CD4-positive, alpha-beta T cell (primary cell): ENCODE data around the gene SLC6A18. TPM values are rescaled to one million over a fixed set of nuclear protein-coding genes. Genes with fewer than 3 reads are reported as not detected.

Experiments used
- ATAC-seq: fragments of 200-7000 bp; cut with Tn5 transposase; one replicate; pipeline ENCODE4 v1.10.0; 2022; ENCODE audit warnings: mild to moderate bottlenecking; ENCODE audit not compliant: poor library complexity
- CTCF ChIA-PET: fragments of 350-600 bp; sonication (Branson Sonifier 250); formaldehyde crosslinking; loops from one replicate; lab custom pipeline; 2021; ENCODE audit warnings: antibody characterized with exemption, inconsistent platforms; lab: Charles Lee
- POLR2A ChIA-PET: fragments of 350-600 bp; sonication (Branson Sonifier 250); formaldehyde crosslinking; loops from one replicate; lab custom pipeline; 2021; ENCODE audit warnings: antibody characterized with exemption, inconsistent platforms; lab: Charles Lee
- DNase-seq, 14 experiments: peaks; one replicate each; pipeline ENCODE4 v3.0.0-alpha.2; 2013 to 2020; ENCODE audit warnings: mixed read lengths in 2 of 14
- H3K27ac ChIP-seq, 2 donors: one replicate each; pipeline versions ENCODE4 v1.5.1 to v1.7.0; 2013; ENCODE audit warnings: low read length in 2 of 2, low read depth in 1 of 2, mild to moderate bottlenecking in 1 of 2
- H3K27me3 ChIP-seq, 2 experiments: 1 replicate in 1 of 2; 2 replicates in 1 of 2; pipeline versions ENCODE4 v1.6.1 to v1.7.0; 2013; ENCODE audit warnings: low read length in 2 of 2, control low read depth in 1 of 2, mild to moderate bottlenecking in 1 of 2, moderate library complexity in 1 of 2; ENCODE audit not compliant: insufficient read depth in 2 of 2, control insufficient read depth in 1 of 2
- H3K36me3 ChIP-seq: one replicate; pipeline ENCODE4 v1.6.1; 2013; ENCODE audit warnings: low read length, control low read depth; ENCODE audit not compliant: insufficient read depth
- H3K4me1 ChIP-seq: one replicate; pipeline ENCODE4 v1.6.1; 2013; ENCODE audit warnings: low read length, control low read depth; ENCODE audit not compliant: insufficient read depth
- H3K4me3 ChIP-seq: one replicate; pipeline ENCODE4 v1.5.1; 2013; ENCODE audit warnings: mild to moderate bottlenecking, low read length, moderate library complexity
- H3K9me3 ChIP-seq, 2 experiments: 1 replicate in 1 of 2; 2 replicates in 1 of 2; pipeline versions ENCODE4 v1.6.1 to v1.7.0; 2013; ENCODE audit warnings: low read length in 2 of 2, mild to moderate bottlenecking in 2 of 2, control low read depth in 1 of 2, moderate library complexity in 1 of 2; ENCODE audit not compliant: control insufficient read depth in 1 of 2, insufficient read depth in 1 of 2
- H3K27ac Mint-ChIP-seq: one replicate; pipeline ENCODE4 v1.8.0; 2020; ENCODE audit warnings: mixed read lengths
- H3K27me3 Mint-ChIP-seq: one replicate; pipeline ENCODE4 v1.8.0; 2021; ENCODE audit warnings: mixed read lengths
- H3K36me3 Mint-ChIP-seq: one replicate; pipeline ENCODE4 v1.8.0; 2021; ENCODE audit warnings: low read depth, mixed read lengths
- H3K4me1 Mint-ChIP-seq: one replicate; pipeline ENCODE4 v1.8.0; 2021; ENCODE audit warnings: low read depth, mixed read lengths
- H3K4me3 Mint-ChIP-seq: one replicate; pipeline ENCODE4 v1.8.0; 2020; ENCODE audit warnings: mild to moderate bottlenecking, mixed read lengths
- H3K9me3 Mint-ChIP-seq: one replicate; pipeline ENCODE4 v1.8.0; 2020; ENCODE audit warnings: mixed read lengths
- intact Hi-C, 2 experiments: fragments of 100-400 bp; cut with DNase I in 1 of 2; cut with micrococcal nuclease in 1 of 2; formaldehyde crosslinking; loops; one replicate each; pipeline versions ENCODE4 v1.15.1 to v1.9.0; 2023 to 2025; cut with DNase I, micrococcal nuclease
- total RNA-seq, 174 experiments: library from RNA in 2 of 174; stranded (reverse) in 2 of 174; gene quantifications; one replicate each; pipeline ENCODE4 v1.2.3 and lab custom pipeline; 2021 to 2026
- TF ChIP-seq, protein P1 (sequence below): fragments of 200-600 bp; IDR thresholded peaks from one replicate; pipeline ENCODE4 v1.8.0; 2022; ENCODE audit warnings: antibody characterized with exemption, mild to moderate bottlenecking

The SLC6A18 gene
- total RNA-seq, 2 experiments from 2014 or later: not detected

DNA sequence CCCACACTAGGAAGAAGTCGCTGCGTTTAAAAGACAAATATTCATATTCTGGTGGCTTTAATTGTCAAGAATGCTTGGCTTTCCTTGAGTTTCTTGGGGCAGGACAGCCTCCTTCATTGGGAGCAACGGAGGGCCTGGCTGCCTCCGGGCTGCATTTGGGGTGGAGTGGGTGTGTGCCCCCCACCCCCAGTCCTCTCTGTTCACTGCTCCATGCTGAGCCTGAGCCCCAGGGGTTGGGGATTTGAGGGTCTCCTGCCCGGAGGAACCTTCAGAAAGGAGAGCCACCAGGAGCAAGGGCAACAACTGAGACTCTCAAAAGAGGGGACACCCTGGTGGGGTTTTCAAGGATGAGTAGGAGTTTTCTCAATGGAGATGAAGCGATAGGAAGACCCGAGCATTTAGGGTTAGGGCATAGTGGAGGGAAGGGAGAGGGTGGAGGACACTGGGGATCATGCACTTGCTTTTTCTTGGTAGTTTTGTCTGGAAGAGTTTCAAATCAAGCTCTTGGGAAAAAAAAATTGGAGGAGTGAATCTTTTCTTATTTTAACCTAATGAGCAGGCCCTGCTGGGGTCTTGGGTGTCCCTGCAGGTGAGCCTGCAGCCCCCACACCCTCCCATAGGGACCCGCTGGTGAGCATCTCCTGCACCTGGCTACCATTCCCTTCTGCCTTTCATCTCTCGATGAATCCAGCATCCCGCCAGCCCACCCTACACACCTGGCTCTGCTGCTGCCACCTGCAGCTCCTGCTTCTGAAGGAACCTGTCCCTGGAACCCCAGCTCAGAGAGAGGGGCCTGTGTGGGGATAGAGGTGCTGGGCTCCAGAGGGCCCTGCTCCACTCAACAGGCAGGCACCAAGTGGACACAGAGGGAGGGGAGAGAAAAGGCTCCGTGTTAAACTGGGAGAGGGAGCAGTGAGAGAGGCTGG is 19.7 kb upstream of the SLC6A18 start:
- Histone ChIP-seq H3K9me3 (peaks cover 0 to 8% of the 10 kb centered on the region in 2 experiments), H3K27ac (no peak overlapping the region), H3K4me3 (no peak overlapping the region), H3K36me3 (no peaks in the 10 kb centered on the region), H3K4me1 (no peaks in the 10 kb centered on the region), H3K27me3 (no peaks in the 10 kb centered on the region)
- Mint-ChIP-seq H3K4me3 (no peak overlapping the region), H3K27me3 (no peaks in the 10 kb centered on the region), H3K4me1 (no peaks in the 10 kb centered on the region), H3K27ac (no peak overlapping the region), H3K9me3 (no peaks in the 10 kb centered on the region), H3K36me3 (no peaks in the 10 kb centered on the region)
- TF ChIP-seq, protein P1, sequence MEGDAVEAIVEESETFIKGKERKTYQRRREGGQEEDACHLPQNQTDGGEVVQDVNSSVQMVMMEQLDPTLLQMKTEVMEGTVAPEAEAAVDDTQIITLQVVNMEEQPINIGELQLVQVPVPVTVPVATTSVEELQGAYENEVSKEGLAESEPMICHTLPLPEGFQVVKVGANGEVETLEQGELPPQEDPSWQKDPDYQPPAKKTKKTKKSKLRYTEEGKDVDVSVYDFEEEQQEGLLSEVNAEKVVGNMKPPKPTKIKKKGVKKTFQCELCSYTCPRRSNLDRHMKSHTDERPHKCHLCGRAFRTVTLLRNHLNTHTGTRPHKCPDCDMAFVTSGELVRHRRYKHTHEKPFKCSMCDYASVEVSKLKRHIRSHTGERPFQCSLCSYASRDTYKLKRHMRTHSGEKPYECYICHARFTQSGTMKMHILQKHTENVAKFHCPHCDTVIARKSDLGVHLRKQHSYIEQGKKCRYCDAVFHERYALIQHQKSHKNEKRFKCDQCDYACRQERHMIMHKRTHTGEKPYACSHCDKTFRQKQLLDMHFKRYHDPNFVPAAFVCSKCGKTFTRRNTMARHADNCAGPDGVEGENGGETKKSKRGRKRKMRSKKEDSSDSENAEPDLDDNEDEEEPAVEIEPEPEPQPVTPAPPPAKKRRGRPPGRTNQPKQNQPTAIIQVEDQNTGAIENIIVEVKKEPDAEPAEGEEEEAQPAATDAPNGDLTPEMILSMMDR: no peak
- POLR2A ChIA-PET: interaction anchor here (0.5 kb wide), 1 partner anchor 108 kb away, joined by 3 read pairs; no protein-coding TSS in a partner anchor
- ATAC-seq (no peak), DNase-seq (no peak)
- intact Hi-C loops: no loop called here
- CTCF ChIA-PET: no interaction called here

DNA sequence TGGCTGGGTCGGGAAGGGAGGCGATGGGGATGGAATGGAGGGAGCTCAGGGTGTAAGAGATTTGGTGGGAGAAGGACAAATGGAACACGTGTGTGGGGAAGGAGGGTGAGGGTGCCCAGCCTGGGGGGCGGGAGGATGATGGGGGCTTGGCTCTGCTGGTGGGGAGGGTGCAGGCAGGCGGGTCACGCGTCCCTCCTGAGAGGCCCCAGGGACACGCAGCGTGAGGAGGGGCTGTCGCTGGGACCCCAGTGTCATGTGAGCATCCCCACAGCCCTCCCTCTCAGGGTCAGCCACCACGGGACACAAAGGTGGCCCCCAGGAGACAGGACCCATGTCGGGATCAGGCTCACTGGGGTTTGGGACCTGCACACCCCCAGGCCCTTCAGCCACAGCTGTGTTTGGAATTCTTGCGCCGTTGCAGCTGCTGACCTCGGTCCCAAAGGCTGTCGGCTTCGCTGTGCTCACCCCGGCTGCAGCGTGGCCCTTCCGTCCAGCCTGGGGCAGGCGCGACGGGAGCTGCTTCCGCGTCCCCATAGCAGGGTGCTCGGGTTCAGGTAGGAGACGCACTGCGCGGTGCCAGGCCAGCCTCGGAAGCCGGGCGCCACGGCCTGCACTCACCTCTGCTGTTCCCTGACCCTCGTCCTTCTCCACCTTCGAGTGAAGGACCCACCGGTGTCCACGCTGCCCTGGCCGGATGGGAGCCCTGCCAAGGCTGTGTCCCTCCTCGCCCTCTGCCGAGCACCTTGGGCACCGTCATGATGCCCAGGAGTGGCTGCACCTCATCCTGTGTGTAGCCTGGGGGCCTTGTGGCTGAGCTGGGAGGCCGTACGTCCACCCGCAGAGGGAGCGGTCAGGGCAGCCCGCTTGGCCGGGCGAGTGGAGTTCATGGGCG is 18.4 kb upstream of the SLC6A18 start:
- TF ChIP-seq, protein P1: no peak
- ATAC-seq (no peak), DNase-seq (no peak)
- Mint-ChIP-seq H3K4me3 (no peak overlapping the region), H3K27me3 (no peaks in the 10 kb centered on the region), H3K9me3 (no peaks in the 10 kb centered on the region), H3K27ac (no peak overlapping the region), H3K4me1 (no peaks in the 10 kb centered on the region), H3K36me3 (no peaks in the 10 kb centered on the region)
- Histone ChIP-seq H3K27me3 (no peaks in the 10 kb centered on the region), H3K4me3 (no peak overlapping the region), H3K36me3 (no peaks in the 10 kb centered on the region), H3K4me1 (no peaks in the 10 kb centered on the region), H3K27ac (no peak overlapping the region), H3K9me3 (peaks cover 0 to 6% of the 10 kb centered on the region in 2 experiments)
- ChIA-PET POLR2A (no interaction called here), CTCF (no interaction called here)
- intact Hi-C loops: no loop called here

DNA sequence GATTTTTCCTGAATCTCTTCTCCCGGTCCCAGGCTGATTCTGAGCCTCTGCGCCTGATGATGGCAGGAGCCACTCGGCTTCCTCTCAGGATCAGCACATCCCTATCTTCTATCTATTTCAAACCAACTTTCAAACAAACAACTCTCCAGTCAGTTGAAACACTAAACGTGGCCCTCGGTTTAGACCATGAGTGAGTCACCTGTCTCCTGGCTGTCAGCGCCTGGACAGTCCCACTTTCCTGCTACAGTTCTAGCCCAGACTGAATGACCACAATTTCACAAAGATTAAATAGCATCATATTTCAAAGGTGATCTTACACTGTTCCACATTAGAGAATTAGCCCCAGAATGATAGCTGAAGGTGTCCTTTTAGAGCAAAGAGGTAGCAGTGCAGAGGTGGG is 17.6 kb upstream of the SLC6A18 start:
- H3K4me1 Mint-ChIP-seq: no peaks in the 10 kb centered on the region
- no peaks in the 10 kb centered on the region for H3K9me3 Mint-ChIP-seq
- Histone ChIP-seq H3K36me3 (no peaks in the 10 kb centered on the region), H3K4me1 (no peaks in the 10 kb centered on the region), H3K27me3 (no peaks in the 10 kb centered on the region), H3K27ac (no peak overlapping the region), H3K4me3 (no peak overlapping the region), H3K9me3 (no peaks in the 10 kb centered on the region)
- ChIA-PET CTCF (no interaction called here), POLR2A (no interaction called here)
- no peak overlapping the region for H3K27ac Mint-ChIP-seq
- no peak for DNase-seq
- ATAC-seq: no peak
- no peak overlapping the region for H3K4me3 Mint-ChIP-seq
- intact Hi-C loops: no loop called here
- H3K27me3 Mint-ChIP-seq: no peaks in the 10 kb centered on the region
- H3K36me3 Mint-ChIP-seq: no peaks in the 10 kb centered on the region
- TF ChIP-seq, protein P1: no peak
